Gastroesophageal sphincter (tissue), 4 donors: ENCODE results near the gene NPW. TPM values are rescaled to one million over a fixed set of nuclear protein-coding genes. Genes with fewer than 3 reads are reported as not detected.

Source experiments
- ATAC-seq: fragments of 150-250 bp; one replicate; pipeline ENCODE4 v1.9.1; 2016; ENCODE audit warnings: mild to moderate bottlenecking, moderate library complexity
- H3K27ac ChIP-seq, 4 donors: fragments of 200-600 bp; sonication (generic) in 3 of 4; 1 replicate in 3 of 4; 2 replicates in 1 of 4; pipeline ENCODE4 v1.5.1; 2016 to 2019
- H3K27me3 ChIP-seq: fragments of 200-600 bp; sonication (generic); one replicate; pipeline ENCODE4 v1.5.1; 2019
- H3K36me3 ChIP-seq, 2 donors: fragments of 200-600 bp; sonication (generic); one replicate each; pipeline ENCODE4 v1.5.1; 2019; ENCODE audit warnings: control low read depth in 1 of 2
- H3K4me1 ChIP-seq, 3 donors: fragments of 200-600 bp; sonication (generic); 1 replicate in 2 of 3; 2 replicates in 1 of 3; pipeline ENCODE4 v1.5.1; 2016 to 2019; ENCODE audit warnings: control low read depth in 2 of 3
- H3K4me3 ChIP-seq, 2 donors: fragments of 200-600 bp; sonication (generic); one replicate each; pipeline ENCODE4 v1.5.1; 2019; ENCODE audit warnings: mild to moderate bottlenecking in 1 of 2, moderate library complexity in 1 of 2
- H3K9me3 ChIP-seq, 3 donors: fragments of 200-600 bp; sonication (generic); one replicate each; pipeline ENCODE4 v1.5.1; 2017 to 2019; ENCODE audit warnings: control low read depth in 2 of 3
- CTCF ChIP-seq, 4 experiments: fragments of 200-600 bp in 2 of 4; fragments of 450-650 bp in 2 of 4; sonication (generic) in 1 of 4; IDR thresholded peaks; one replicate each; pipeline ENCODE4 v1.5.1; 2017 to 2019; ENCODE audit warnings: antibody characterized with exemption in 4 of 4, mild to moderate bottlenecking in 2 of 4, moderate library complexity in 2 of 4
- EP300 ChIP-seq: sonication (generic); formaldehyde crosslinking; IDR thresholded peaks from one replicate; pipeline ENCODE4 v1.6.1; 2017; ENCODE audit warnings: antibody characterized with exemption, mild to moderate bottlenecking
- POLR2A ChIP-seq, 2 donors: fragments of 450-650 bp; IDR thresholded peaks; one replicate each; pipeline ENCODE4 v1.6.1; 2017; ENCODE audit warnings: antibody characterized with exemption in 2 of 2, mild to moderate bottlenecking in 2 of 2, moderate library complexity in 1 of 2
- POLR2AphosphoS5 ChIP-seq: sonication (generic); formaldehyde crosslinking; IDR thresholded peaks from one replicate; pipeline ENCODE4 v1.6.1; 2017; ENCODE audit warnings: antibody characterized with exemption
- WGBS, 2 donors: methylation state at CpG; one replicate each; pipeline ENCODE4 v1.1.5; 2018; ENCODE audit warnings: low coverage in 1 of 2; 5-methylcytosine and 5-hydroxymethylcytosine counted together
- total RNA-seq, 4 donors: library from RNA; depleted of rRNA; stranded (reverse); fragments of >200 nt; gene quantifications; one replicate each; pipeline ENCODE4 v1.1.0, GENCODE V29; 2016

Gene NPW
- total RNA-seq, 4 donors from 2014 or later: not detected

GRCh38 chr16:2044541-2044940 lies 25.0 kb downstream of the NPW start:
- Histone ChIP-seq H3K4me1 (peaks cover 0 to 85% (median 45%) of the 10 kb centered on the region in 3 donors), H3K27ac (peak overlapping the region in 3 of 4 donors; percentile 32 to 49 (median 35))
- ATAC-seq: no peak

GRCh38 chr16:2045965-2046892 lies 26.6 kb downstream of the NPW start:
- H3K4me1 ChIP-seq: peaks cover 0 to 72% (median 35%) of the 10 kb centered on the region in 3 donors
- no peak for ATAC-seq
- no peaks in the 10 kb centered on the region for H3K27me3 ChIP-seq
- TF ChIP-seq POLR2AphosphoS5 (no peak), EP300 (no peak), POLR2A (IDR thresholded peaks at IDR 0.05) (no peak), CTCF (IDR thresholded peaks at IDR 0.05) (no peak)
- peak overlapping the region in 1 of 2 donors; percentile 91 for H3K4me3 ChIP-seq
- peaks cover 0 to 37% of the 10 kb centered on the region in 2 donors for H3K36me3 ChIP-seq
- 81% methylated on average over 3 of the region's 21 CpGs; no CpG with 5 or more reads in 1 of the 2 donors for WGBS, 2 donors
- H3K27ac ChIP-seq: peak overlapping the region in 3 of 4 donors; percentile 74 to 83 (median 82)
- no peaks in the 10 kb centered on the region for H3K9me3 ChIP-seq

More at GRCh38 chr16:2044541-2044940, 25.0 kb downstream of the NPW start:
- Histone ChIP-seq H3K4me3 (peak overlapping the region in 1 of 2 donors; percentile 4), H3K36me3 (peaks cover 0 to 24% of the 10 kb centered on the region in 2 donors), H3K27me3 (no peaks in the 10 kb centered on the region), H3K9me3 (no peaks in the 10 kb centered on the region)
- TF ChIP-seq CTCF (IDR thresholded peaks at IDR 0.05): no peak
- TF ChIP-seq EP300: no peak
- no peak for TF ChIP-seq POLR2AphosphoS5
- no peak for TF ChIP-seq POLR2A (IDR thresholded peaks at IDR 0.05)
- no CpG with 5 or more reads among the region's 22 CpGs for WGBS, 2 donors

- WGBS, 2 donors: 0 to 25% methylated on average over 3 of the region's 8 CpGs
- TF ChIP-seq POLR2AphosphoS5 (no peak), EP300 (no peak), POLR2A (IDR thresholded peaks at IDR 0.05) (no peak), CTCF (IDR thresholded peaks at IDR 0.05) (no peak)
- peak overlapping the region in 3 of 4 donors; percentile 74 to 83 (median 82) for H3K27ac ChIP-seq
- H3K9me3 ChIP-seq: no peaks in the 10 kb centered on the region
- H3K27me3 ChIP-seq: no peaks in the 10 kb centered on the region
- ATAC-seq: no peak
- H3K36me3 ChIP-seq: peaks cover 0 to 44% of the 10 kb centered on the region in 2 donors
- peak overlapping the region; percentile 80 to 91 for H3K4me3 ChIP-seq
- H3K4me1 ChIP-seq: peaks cover 0 to 70% (median 35%) of the 10 kb centered on the region in 3 donors
Observed at GRCh38 chr16:2046893-2047329, 27.3 kb downstream of the NPW start.

- no CpG with 5 or more reads among the region's 81 CpGs for WGBS, 2 donors
- peak within 1 kb of the TSS; percentile 80 to 91 for H3K4me3 ChIP-seq
- H3K9me3 ChIP-seq: no peaks in the 10 kb centered on the region
- peaks cover 0 to 50% of the 10 kb centered on the region in 2 donors for H3K36me3 ChIP-seq
- ATAC-seq: peak; percentile 97
- TF ChIP-seq EP300 (no peak), POLR2AphosphoS5 (peak; percentile 60), CTCF (IDR thresholded peaks at IDR 0.05) (peak in 3 of 4 experiments; percentile 58 to 82 (median 66)), POLR2A (IDR thresholded peaks at IDR 0.05) (peak; percentile 42 to 59)
- H3K27ac ChIP-seq: peak within 1 kb of the TSS; percentile 20 to 83 (median 78)
- no peaks in the 10 kb centered on the region for H3K27me3 ChIP-seq
- peaks cover 0 to 65% (median 29%) of the 10 kb centered on the region in 3 donors for H3K4me1 ChIP-seq
Observed at GRCh38 chr16:2047330-2048115, 27.9 kb downstream of the NPW start, which contains the start of the genes NTHL1 and TSC2. NTHL1 (minus strand) TSS chr16:2047834; CDS start chr16:2047823, 11 bp downstream. TSC2 (plus strand) TSS chr16:2047985; CDS start chr16:2048616, 631 bp downstream.
